Tibial nerve (tissue), 4 donors: ENCODE results near the gene CFAP46.

Experiments
- EP300 ChIP-seq, 2 donors: sonication (generic); formaldehyde crosslinking; IDR thresholded peaks; one replicate each; pipeline ENCODE4 v1.6.1; 2017; ENCODE audit warnings: antibody characterized with exemption in 2 of 2, mild to moderate bottlenecking in 1 of 2
- POLR2A ChIP-seq, 2 donors: fragments of 450-650 bp; IDR thresholded peaks; one replicate each; pipeline ENCODE4 v1.6.1; 2017; ENCODE audit warnings: antibody characterized with exemption in 2 of 2, mild to moderate bottlenecking in 2 of 2, moderate library complexity in 2 of 2
- TF ChIP-seq, protein P1 (sequence below), 5 experiments: fragments of 200-600 bp in 3 of 5; fragments of 450-650 bp in 2 of 5; sonication (generic) in 3 of 5; IDR thresholded peaks; one replicate each; pipeline ENCODE4 v1.5.1; 2016 to 2019; ENCODE audit warnings: antibody characterized with exemption in 5 of 5, mild to moderate bottlenecking in 3 of 5, moderate library complexity in 2 of 5

DNA sequence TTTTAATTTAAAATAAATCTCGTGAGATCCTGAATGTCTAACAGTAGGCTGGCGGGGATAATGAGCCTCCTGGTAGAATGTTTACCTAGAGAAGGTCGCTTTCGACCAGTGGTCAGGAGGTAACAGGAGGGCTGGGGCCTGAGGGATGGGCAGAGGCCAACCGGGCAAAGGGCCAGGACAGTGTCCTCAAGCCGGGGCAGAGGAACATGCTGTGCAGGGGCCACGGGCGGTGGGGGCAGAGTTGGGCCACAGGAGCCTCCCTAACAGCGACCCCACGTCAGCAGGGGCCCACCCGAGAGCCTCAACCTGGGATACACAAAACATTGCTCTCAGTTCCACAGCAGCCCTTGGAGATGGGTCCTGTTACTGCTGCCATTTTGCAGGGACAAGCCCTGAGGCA is 14.5 kb downstream of the CFAP46 start:
- TF ChIP-seq, protein P1, sequence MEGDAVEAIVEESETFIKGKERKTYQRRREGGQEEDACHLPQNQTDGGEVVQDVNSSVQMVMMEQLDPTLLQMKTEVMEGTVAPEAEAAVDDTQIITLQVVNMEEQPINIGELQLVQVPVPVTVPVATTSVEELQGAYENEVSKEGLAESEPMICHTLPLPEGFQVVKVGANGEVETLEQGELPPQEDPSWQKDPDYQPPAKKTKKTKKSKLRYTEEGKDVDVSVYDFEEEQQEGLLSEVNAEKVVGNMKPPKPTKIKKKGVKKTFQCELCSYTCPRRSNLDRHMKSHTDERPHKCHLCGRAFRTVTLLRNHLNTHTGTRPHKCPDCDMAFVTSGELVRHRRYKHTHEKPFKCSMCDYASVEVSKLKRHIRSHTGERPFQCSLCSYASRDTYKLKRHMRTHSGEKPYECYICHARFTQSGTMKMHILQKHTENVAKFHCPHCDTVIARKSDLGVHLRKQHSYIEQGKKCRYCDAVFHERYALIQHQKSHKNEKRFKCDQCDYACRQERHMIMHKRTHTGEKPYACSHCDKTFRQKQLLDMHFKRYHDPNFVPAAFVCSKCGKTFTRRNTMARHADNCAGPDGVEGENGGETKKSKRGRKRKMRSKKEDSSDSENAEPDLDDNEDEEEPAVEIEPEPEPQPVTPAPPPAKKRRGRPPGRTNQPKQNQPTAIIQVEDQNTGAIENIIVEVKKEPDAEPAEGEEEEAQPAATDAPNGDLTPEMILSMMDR (IDR thresholded peaks at IDR 0.05), result no peak
- no peak for TF ChIP-seq EP300 (IDR thresholded peaks at IDR 0.05)
- no peak for TF ChIP-seq POLR2A (IDR thresholded peaks at IDR 0.05)
